ENCODE results near the gene TNFRSF12A.

TNFRSF12A gene

GRCh38 chr16:3010510-3010909 lies 9.7 kb upstream of the TNFRSF12A start:
- DNase-seq (ENCODE audit: low spot score) (no peak), FAIRE-seq (no peak)

- FAIRE-seq (no peak), DNase-seq (ENCODE audit: low spot score) (no peak)
Measured at GRCh38 chr16:3012246-3012645, 7.9 kb upstream of the TNFRSF12A start.

GRCh38 chr16:3012828-3013420 lies 7.2 kb upstream of the TNFRSF12A start, which contains the start of gene CLDN9:
CLDN9 (plus strand) TSS chr16:3012923; CDS start chr16:3013363, 440 bp downstream.
- DNase-seq (ENCODE audit: low spot score) (no peak), FAIRE-seq (no peak)

- FAIRE-seq (no peak), DNase-seq (ENCODE audit: low spot score) (no peak)
Measured at GRCh38 chr16:3013491-3013951, 6.6 kb upstream of the TNFRSF12A start.

GRCh38 chr16:3013998-3014690 lies 6.0 kb upstream of the TNFRSF12A start:
- DNase-seq (ENCODE audit: low spot score) (no peak), FAIRE-seq (no peak)

GRCh38 chr16:3014971-3015370 lies 5.2 kb upstream of the TNFRSF12A start:
- DNase-seq (ENCODE audit: low spot score) = no peak
- no peak for FAIRE-seq

GRCh38 chr16:3015865-3016521 lies 4.2 kb upstream of the TNFRSF12A start:
- FAIRE-seq = no peak

GRCh38 chr16:3017344-3017743 lies 2.8 kb upstream of the TNFRSF12A start:
- FAIRE-seq = no peak

More at GRCh38 chr16:3015865-3016521, 4.2 kb upstream of the TNFRSF12A start:
- no peak for DNase-seq (ENCODE audit: low spot score)

GRCh38 chr16:3017794-3018506 lies 2.2 kb upstream of the TNFRSF12A start, which contains the start of gene CLDN6:
CLDN6 (minus strand) TSS chr16:3018183; CDS start chr16:3016021, 2,162 bp downstream.
- FAIRE-seq = no peak
- no peak for DNase-seq (ENCODE audit: low spot score)

More at GRCh38 chr16:3017344-3017743, 2.8 kb upstream of the TNFRSF12A start:
- no peak for DNase-seq (ENCODE audit: low spot score)

GRCh38 chr16:3019594-3020246 lies 448 bp upstream of the TNFRSF12A start:
- no peak for FAIRE-seq
- DNase-seq (ENCODE audit: low spot score) = no peak

- peak; percentile 97 for FAIRE-seq
- DNase-seq (ENCODE audit: low spot score) = peak; percentile 92
Measured at GRCh38 chr16:3020604-3021448, 658 bp downstream of the TNFRSF12A start.

- FAIRE-seq (peak; percentile 79), DNase-seq (ENCODE audit: low spot score) (peak; percentile 85)
Measured at GRCh38 chr16:3021449-3022207, 1.5 kb downstream of the TNFRSF12A start.

- FAIRE-seq = peak; percentile 32
- peak; percentile 83 for DNase-seq (ENCODE audit: low spot score)
Measured at GRCh38 chr16:3022208-3022683, 2.1 kb downstream of the TNFRSF12A start.

- DNase-seq (ENCODE audit: low spot score) (no peak), FAIRE-seq (no peak)
Measured at GRCh38 chr16:3022684-3023414, 2.7 kb downstream of the TNFRSF12A start.

GRCh38 chr16:3023415-3023668 lies 3.2 kb downstream of the TNFRSF12A start:
- DNase-seq (ENCODE audit: low spot score) (peak; percentile 61), FAIRE-seq (no peak)

GRCh38 chr16:3023669-3024478 lies 3.7 kb downstream of the TNFRSF12A start, which contains the start of the genes HCFC1R1 and THOC6:
HCFC1R1 (minus strand) TSS chr16:3023942; CDS start chr16:3023941, 1 bp downstream.
THOC6 (plus strand) TSS chr16:3024035; CDS start chr16:3024327, 292 bp downstream.
- DNase-seq (ENCODE audit: low spot score) = peak; percentile 93
- peak; percentile 99 for FAIRE-seq

Data from urothelium cell line (cell line).